ENCODE measurements around the gene MORN1. TPM values are rescaled to one million over a fixed set of nuclear protein-coding genes. Genes with fewer than 3 reads are reported as not detected.

The MORN1 gene
- total and polyA plus RNA-seq, 9 of the 15 experiments (the other 6 are each of a cell fraction or from before 2014, with no cell fraction given): 0.24 to 9.3 (median 4.2) TPM

DNA sequence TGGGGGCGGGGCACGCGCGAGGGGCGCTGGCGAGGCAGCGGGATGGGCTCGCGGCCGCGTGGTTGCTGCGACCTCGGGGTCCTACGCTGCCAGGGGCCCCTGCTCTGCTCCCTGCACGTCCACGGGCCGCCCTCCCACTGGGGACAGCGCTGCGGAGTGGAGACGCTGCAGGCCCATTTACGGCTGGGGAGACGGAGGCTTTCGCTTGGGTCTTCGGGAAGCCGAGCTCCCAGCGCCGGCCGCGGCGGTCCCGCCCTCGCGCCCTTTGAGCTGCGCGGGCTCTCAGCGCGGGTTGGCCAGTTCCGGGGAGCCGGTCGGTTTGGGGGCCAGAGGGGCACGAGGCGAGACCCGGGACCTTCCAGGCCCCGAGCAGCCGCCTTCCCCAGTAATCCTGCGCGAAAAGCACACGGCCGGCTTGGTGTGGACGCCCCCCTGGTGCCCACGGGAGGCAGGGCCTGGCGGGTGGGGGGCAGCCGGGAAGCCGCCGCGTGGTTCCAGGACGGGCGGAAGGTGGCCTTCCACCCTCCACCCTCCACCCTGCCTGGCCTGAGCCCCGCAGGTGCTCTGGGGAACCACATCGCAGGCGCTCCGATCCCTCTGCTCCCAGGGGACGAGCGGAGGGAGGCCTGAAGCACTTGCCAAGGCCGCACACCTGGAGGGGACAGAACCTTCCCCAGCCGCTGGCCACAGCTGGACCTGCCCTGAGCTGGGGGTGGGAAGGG lies 21.6 kb upstream of the MORN1 start (continued):
- TF ChIP-seq HES1 (IDR thresholded peaks at IDR 0.05; ENCODE audit: low read depth) (no peak), FOSL1 (tag; conservative IDR thresholded peaks at IDR 0.05) (no peak), PHF8 (IDR thresholded peaks at IDR 0.05; ENCODE audit: borderline replicate concordance, low read length) (peak; percentile 74; the same call in 1 of the 2 replicates), KLF13 (tag; IDR thresholded peaks at IDR 0.05; ENCODE audit: borderline replicate concordance, low read depth) (no peak), CHD1 (IDR thresholded peaks at IDR 0.05; ENCODE audit: low read length) (no peak), ZBTB1 (CRISPR knock-in tag; IDR thresholded peaks at IDR 0.05; ENCODE audit: borderline replicate concordance, low read depth) (peak; percentile 68; the same call in 1 of the 2 replicates), SREBF1 (IDR thresholded peaks at IDR 0.05; ENCODE audit: borderline replicate concordance, low read depth, low read length) (no peak), GTF3C2 (IDR thresholded peaks at IDR 0.05; ENCODE audit: borderline replicate concordance, extremely low read depth, insufficient read length) (no peak), PHTF2 (CRISPR knock-in tag; IDR thresholded peaks at IDR 0.05) (no peak), CLOCK (CRISPR knock-in tag; IDR thresholded peaks at IDR 0.05; ENCODE audit: borderline replicate concordance) (no peak), CHD4 (IDR thresholded peaks at IDR 0.05; ENCODE audit: insufficient read depth, insufficient replicate concordance, low read depth, low read length, poor library complexity, severe bottlenecking) (no peak), E2F6 (IDR thresholded peaks at IDR 0.05; ENCODE audit: borderline replicate concordance in 1 of 2, extremely low read depth in 1 of 2, insufficient read depth in 1 of 2, insufficient read length in 1 of 2, low read depth in 1 of 2, low read length in 1 of 2, poor library complexity in 1 of 2, severe bottlenecking in 1 of 2) (peak; percentile 92 to 98), CBFA2T3 (IDR thresholded peaks at IDR 0.05) (no peak), ZNF232 (CRISPR knock-in tag; IDR thresholded peaks at IDR 0.05) (0 out of 2 replicates have a peak, but pooled peaks have one; percentile 22), MEF2D (tag; conservative IDR thresholded peaks at IDR 0.05; ENCODE audit: low read depth) (no peak), EZH2 (IDR thresholded peaks at IDR 0.05; ENCODE audit: borderline replicate concordance, low read depth, low read length) (no peak), MCM5 (IDR thresholded peaks at IDR 0.05; ENCODE audit: low read depth) (no peak), TBP (optimal IDR thresholded peaks at IDR 0.05; ENCODE audit: low read depth, low read length) (peak; percentile 25)

Measured in K562 (cell line).